ENCODE measurements around the gene RNF7.

The RNF7 gene

GRCh38 chr3:141722081-141722480 lies 16.0 kb upstream of the RNF7 start:
- no peak overlapping the region for H3K4me3 ChIP-seq
- H3K36me3 ChIP-seq (replicated peaks) = no peaks in the 10 kb centered on the region
- DNase-seq (ENCODE audit: low spot score in 2 of 2) = no peak
- H3K4me1 ChIP-seq = no peaks in the 10 kb centered on the region
- H3K27me3 ChIP-seq (ENCODE audit: low read depth) = no peaks in the 10 kb centered on the region
- no peaks in the 10 kb centered on the region for H3K9me3 ChIP-seq
- in situ Hi-C loops (cut with MboI; ENCODE audit: low sequenced_read_pairs) = no loop called here

- in situ Hi-C loops (cut with MboI; ENCODE audit: low sequenced_read_pairs) = no loop called here
- H3K4me3 ChIP-seq = no peak overlapping the region
- H3K9me3 ChIP-seq = no peaks in the 10 kb centered on the region
- no peaks in the 10 kb centered on the region for H3K27me3 ChIP-seq (ENCODE audit: low read depth)
- H3K4me1 ChIP-seq = no peaks in the 10 kb centered on the region
- no peak for DNase-seq (ENCODE audit: low spot score in 2 of 2)
- H3K36me3 ChIP-seq (replicated peaks) = no peaks in the 10 kb centered on the region
Observed at GRCh38 chr3:141722648-141723047, 15.4 kb upstream of the RNF7 start.

- no peaks in the 10 kb centered on the region for H3K27me3 ChIP-seq (ENCODE audit: low read depth)
- H3K9me3 ChIP-seq = no peaks in the 10 kb centered on the region
- DNase-seq (ENCODE audit: low spot score in 2 of 2) = no peak
- H3K36me3 ChIP-seq (replicated peaks) = no peaks in the 10 kb centered on the region
- H3K4me1 ChIP-seq = no peaks in the 10 kb centered on the region
- in situ Hi-C loops (cut with MboI; ENCODE audit: low sequenced_read_pairs) = no loop called here
- no peak overlapping the region for H3K4me3 ChIP-seq
Observed at GRCh38 chr3:141723255-141723654, 14.8 kb upstream of the RNF7 start.

GRCh38 chr3:141724186-141724585 lies 13.9 kb upstream of the RNF7 start:
- no peak overlapping the region for H3K4me3 ChIP-seq
- no peaks in the 10 kb centered on the region for H3K9me3 ChIP-seq
- no peak for DNase-seq (ENCODE audit: low spot score in 2 of 2)
- H3K27me3 ChIP-seq (ENCODE audit: low read depth) = no peaks in the 10 kb centered on the region
- no peaks in the 10 kb centered on the region for H3K36me3 ChIP-seq (replicated peaks)
- no peaks in the 10 kb centered on the region for H3K4me1 ChIP-seq
- in situ Hi-C loops (cut with MboI; ENCODE audit: low sequenced_read_pairs) = no loop called here

GRCh38 chr3:141725036-141725435 lies 13.1 kb upstream of the RNF7 start:
- H3K4me3 ChIP-seq = no peak overlapping the region
- H3K4me1 ChIP-seq = no peaks in the 10 kb centered on the region
- H3K27me3 ChIP-seq (ENCODE audit: low read depth) = no peaks in the 10 kb centered on the region
- in situ Hi-C loops (cut with MboI; ENCODE audit: low sequenced_read_pairs) = no loop called here
- no peak for DNase-seq (ENCODE audit: low spot score in 2 of 2)
- H3K9me3 ChIP-seq = no peaks in the 10 kb centered on the region
- H3K36me3 ChIP-seq (replicated peaks) = no peaks in the 10 kb centered on the region

GRCh38 chr3:141726483-141726882 lies 11.6 kb upstream of the RNF7 start:
- in situ Hi-C loops (cut with MboI; ENCODE audit: low sequenced_read_pairs) = no loop called here
- Histone ChIP-seq H3K36me3 (replicated peaks) (no peaks in the 10 kb centered on the region), H3K4me3 (no peak overlapping the region), H3K4me1 (no peaks in the 10 kb centered on the region), H3K9me3 (no peaks in the 10 kb centered on the region), H3K27me3 (ENCODE audit: low read depth) (no peaks in the 10 kb centered on the region)
- DNase-seq (ENCODE audit: low spot score in 2 of 2) = no peak

GRCh38 chr3:141728355-141728892 lies 9.7 kb upstream of the RNF7 start:
- in situ Hi-C loops (cut with MboI; ENCODE audit: low sequenced_read_pairs) = no loop called here
- DNase-seq (ENCODE audit: low spot score in 2 of 2) = no peak
- Histone ChIP-seq H3K36me3 (replicated peaks) (no peaks in the 10 kb centered on the region), H3K4me3 (no peak overlapping the region), H3K9me3 (no peaks in the 10 kb centered on the region), H3K4me1 (no peaks in the 10 kb centered on the region), H3K27me3 (ENCODE audit: low read depth) (no peaks in the 10 kb centered on the region)

GRCh38 chr3:141729240-141729639 lies 8.9 kb upstream of the RNF7 start:
- Histone ChIP-seq H3K27me3 (ENCODE audit: low read depth) (no peaks in the 10 kb centered on the region), H3K9me3 (no peaks in the 10 kb centered on the region), H3K4me3 (no peak overlapping the region), H3K36me3 (replicated peaks) (no peaks in the 10 kb centered on the region), H3K4me1 (no peaks in the 10 kb centered on the region)
- DNase-seq (ENCODE audit: low spot score in 2 of 2) = no peak
- in situ Hi-C loops (cut with MboI; ENCODE audit: low sequenced_read_pairs) = no loop called here

GRCh38 chr3:141735176-141735575 lies 2.9 kb upstream of the RNF7 start:
- H3K9me3 ChIP-seq = no peaks in the 10 kb centered on the region
- peaks cover 14% of the 10 kb centered on the region for H3K4me1 ChIP-seq
- H3K4me3 ChIP-seq = no peak overlapping the region
- no peak for DNase-seq (ENCODE audit: low spot score in 2 of 2)
- no peaks in the 10 kb centered on the region for H3K36me3 ChIP-seq (replicated peaks)
- in situ Hi-C loops (cut with MboI; ENCODE audit: low sequenced_read_pairs) = no loop called here
- no peaks in the 10 kb centered on the region for H3K27me3 ChIP-seq (ENCODE audit: low read depth)

- Histone ChIP-seq H3K36me3 (replicated peaks) (no peaks in the 10 kb centered on the region), H3K9me3 (no peaks in the 10 kb centered on the region), H3K4me3 (no peak overlapping the region), H3K27me3 (ENCODE audit: low read depth) (no peaks in the 10 kb centered on the region), H3K4me1 (peaks cover 16% of the 10 kb centered on the region)
- DNase-seq (ENCODE audit: low spot score in 2 of 2) = no peak
- in situ Hi-C loops (cut with MboI; ENCODE audit: low sequenced_read_pairs) = no loop called here
Observed at GRCh38 chr3:141735770-141736465, 2.2 kb upstream of the RNF7 start.

- in situ Hi-C loops (cut with MboI; ENCODE audit: low sequenced_read_pairs) = no loop called here
- Histone ChIP-seq H3K9me3 (no peaks in the 10 kb centered on the region), H3K36me3 (replicated peaks) (no peaks in the 10 kb centered on the region), H3K4me3 (no peak overlapping the region), H3K4me1 (peaks cover 16% of the 10 kb centered on the region), H3K27me3 (ENCODE audit: low read depth) (no peaks in the 10 kb centered on the region)
- no peak for DNase-seq (ENCODE audit: low spot score in 2 of 2)
Observed at GRCh38 chr3:141737093-141737492, 1.0 kb upstream of the RNF7 start.

- in situ Hi-C loops (cut with MboI; ENCODE audit: low sequenced_read_pairs) = no loop called here
Observed at GRCh38 chr3:141737678-141738021, 448 bp upstream of the RNF7 start.

GRCh38 chr3:141738891-141739363 lies 829 bp downstream of the RNF7 start:
- H3K4me3 ChIP-seq = peak overlapping the region; percentile 88
- peaks cover 18% of the 10 kb centered on the region for H3K4me1 ChIP-seq
- in situ Hi-C loops (cut with MboI; ENCODE audit: low sequenced_read_pairs) = no loop called here
- peak in 1 of 2 experiments; percentile 40 for DNase-seq (ENCODE audit: low spot score in 2 of 2)
- peaks cover 10% of the 10 kb centered on the region for H3K36me3 ChIP-seq (replicated peaks)
- H3K9me3 ChIP-seq = no peaks in the 10 kb centered on the region
- no peaks in the 10 kb centered on the region for H3K27me3 ChIP-seq (ENCODE audit: low read depth)

More at GRCh38 chr3:141737678-141738021, 448 bp upstream of the RNF7 start:
- Histone ChIP-seq H3K27me3 (ENCODE audit: low read depth) (no peaks in the 10 kb centered on the region), H3K36me3 (replicated peaks) (peaks cover under 1% of the 10 kb centered on the region; the same call in 1 of the 2 replicates), H3K4me3 (peak overlapping the region; percentile 88), H3K4me1 (peaks cover 16% of the 10 kb centered on the region), H3K9me3 (no peaks in the 10 kb centered on the region)
- DNase-seq (ENCODE audit: low spot score in 2 of 2) = no peak

GRCh38 chr3:141739731-141740130 lies 1.6 kb downstream of the RNF7 start:
- peak overlapping the region; percentile 88 for H3K4me3 ChIP-seq
- H3K36me3 ChIP-seq (replicated peaks) = peaks cover 16% of the 10 kb centered on the region
- peaks cover 18% of the 10 kb centered on the region for H3K4me1 ChIP-seq
- in situ Hi-C loops (cut with MboI; ENCODE audit: low sequenced_read_pairs) = no loop called here
- DNase-seq (ENCODE audit: low spot score in 2 of 2) = no peak
- no peaks in the 10 kb centered on the region for H3K9me3 ChIP-seq
- H3K27me3 ChIP-seq (ENCODE audit: low read depth) = no peaks in the 10 kb centered on the region

Data from HAP-1 (cell line).